Neutrophil (primary cell): ENCODE results near the gene MOGAT1.

Experiments used
- H3K27ac ChIP-seq: fragments of 200-600 bp; sonication (generic); 2 replicates; pipeline ENCODE4 v1.5.1; 2016; ENCODE audit warnings: mild to moderate bottlenecking, moderate library complexity
- H3K27me3 ChIP-seq: fragments of 200-600 bp; sonication (generic); 2 replicates; pipeline ENCODE4 v1.6.0; 2016; ENCODE audit warnings: mild to moderate bottlenecking
- H3K36me3 ChIP-seq: fragments of 200-600 bp; sonication (generic); 2 replicates; pipeline ENCODE4 v1.5.1; 2017
- H3K4me1 ChIP-seq, 2 experiments: fragments of 200-600 bp in 1 of 2; sonication (generic) in 1 of 2; 1 replicate in 1 of 2; 2 replicates in 1 of 2; pipeline versions ENCODE4 v1.5.1 to v1.6.1; 2013 to 2016; ENCODE audit warnings: low read depth in 1 of 2, low read length in 1 of 2, mild to moderate bottlenecking in 1 of 2, moderate library complexity in 1 of 2; ENCODE audit not compliant: control insufficient read depth in 1 of 2, insufficient read depth in 1 of 2
- H3K4me3 ChIP-seq, 2 experiments: fragments of 200-600 bp in 1 of 2; sonication (generic) in 1 of 2; 1 replicate in 1 of 2; 2 replicates in 1 of 2; pipeline ENCODE4 v1.5.1; 2013 to 2016; ENCODE audit warnings: low read depth in 1 of 2, low read length in 1 of 2, mild to moderate bottlenecking in 1 of 2, moderate library complexity in 1 of 2
- H3K9me3 ChIP-seq: fragments of 200-600 bp; sonication (generic); 2 replicates; pipeline ENCODE4 v1.5.1; 2016
- TF ChIP-seq, protein P1 (sequence below): fragments of 200-600 bp; sonication (generic); IDR thresholded peaks from 2 replicates; pipeline ENCODE4 v1.5.1; 2016; ENCODE audit warnings: antibody characterized with exemption

Gene MOGAT1

DNA sequence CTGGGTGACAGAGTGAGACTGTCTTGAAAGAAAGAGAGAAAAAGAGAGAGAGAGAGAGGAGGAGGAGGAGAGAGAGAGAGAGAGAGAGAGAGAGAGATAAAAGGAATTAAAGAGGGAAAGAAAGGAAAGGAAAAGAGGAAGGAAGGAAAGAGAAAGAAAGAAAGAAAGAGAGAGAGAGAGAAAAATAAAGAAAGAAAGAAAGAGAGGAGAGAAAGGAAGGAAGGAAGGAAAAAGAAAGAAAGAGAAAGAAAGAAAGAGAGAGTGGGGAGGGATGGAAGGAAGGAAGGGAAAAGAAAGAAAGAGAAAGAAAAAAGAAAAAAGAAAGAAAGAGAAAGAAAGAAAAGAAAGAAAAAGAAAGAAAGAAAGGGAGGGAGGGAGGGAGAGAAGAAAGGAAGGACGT, 29.8 kb downstream of the MOGAT1 start:
- no peaks in the 10 kb centered on the region for H3K9me3 ChIP-seq
- H3K27me3 ChIP-seq = peaks cover 34% of the 10 kb centered on the region
- TF ChIP-seq, protein P1, sequence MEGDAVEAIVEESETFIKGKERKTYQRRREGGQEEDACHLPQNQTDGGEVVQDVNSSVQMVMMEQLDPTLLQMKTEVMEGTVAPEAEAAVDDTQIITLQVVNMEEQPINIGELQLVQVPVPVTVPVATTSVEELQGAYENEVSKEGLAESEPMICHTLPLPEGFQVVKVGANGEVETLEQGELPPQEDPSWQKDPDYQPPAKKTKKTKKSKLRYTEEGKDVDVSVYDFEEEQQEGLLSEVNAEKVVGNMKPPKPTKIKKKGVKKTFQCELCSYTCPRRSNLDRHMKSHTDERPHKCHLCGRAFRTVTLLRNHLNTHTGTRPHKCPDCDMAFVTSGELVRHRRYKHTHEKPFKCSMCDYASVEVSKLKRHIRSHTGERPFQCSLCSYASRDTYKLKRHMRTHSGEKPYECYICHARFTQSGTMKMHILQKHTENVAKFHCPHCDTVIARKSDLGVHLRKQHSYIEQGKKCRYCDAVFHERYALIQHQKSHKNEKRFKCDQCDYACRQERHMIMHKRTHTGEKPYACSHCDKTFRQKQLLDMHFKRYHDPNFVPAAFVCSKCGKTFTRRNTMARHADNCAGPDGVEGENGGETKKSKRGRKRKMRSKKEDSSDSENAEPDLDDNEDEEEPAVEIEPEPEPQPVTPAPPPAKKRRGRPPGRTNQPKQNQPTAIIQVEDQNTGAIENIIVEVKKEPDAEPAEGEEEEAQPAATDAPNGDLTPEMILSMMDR = no peak
- no peak overlapping the region for H3K27ac ChIP-seq
- H3K36me3 ChIP-seq = no peaks in the 10 kb centered on the region
- H3K4me1 ChIP-seq = no peaks in the 10 kb centered on the region
- no peak overlapping the region for H3K4me3 ChIP-seq

- Histone ChIP-seq H3K27me3 (peaks cover 34% of the 10 kb centered on the region), H3K4me3 (no peak overlapping the region), H3K4me1 (no peaks in the 10 kb centered on the region), H3K9me3 (no peaks in the 10 kb centered on the region), H3K36me3 (no peaks in the 10 kb centered on the region), H3K27ac (no peak overlapping the region)
- TF ChIP-seq, protein P1 = no peak
Measured at GRCh38 chr2:222701721-222702131, 30.3 kb downstream of the MOGAT1 start.

DNA sequence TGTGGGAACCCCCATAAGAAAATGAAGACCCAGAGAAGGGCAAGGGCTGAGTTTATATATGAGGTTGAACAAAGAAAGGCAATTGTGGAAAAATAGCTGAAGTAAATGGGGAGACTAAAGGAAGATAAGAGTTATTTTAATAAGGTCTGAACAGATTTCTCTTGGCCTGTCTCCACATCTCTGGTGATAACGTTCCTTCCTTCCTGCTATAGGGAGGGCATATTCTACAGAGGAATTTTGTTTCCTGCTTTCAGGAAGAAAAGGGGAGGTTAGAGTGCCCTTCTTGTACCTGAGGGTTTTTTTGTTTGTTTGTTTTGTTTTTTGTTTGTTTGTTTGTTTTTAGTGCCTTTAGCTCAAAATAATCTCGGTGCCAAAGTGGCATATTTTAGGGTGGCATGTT, 31.6 kb downstream of the MOGAT1 start:
- H3K4me3 ChIP-seq = no peak overlapping the region
- H3K27ac ChIP-seq = no peak overlapping the region
- H3K9me3 ChIP-seq = no peaks in the 10 kb centered on the region
- peaks cover 31% of the 10 kb centered on the region for H3K27me3 ChIP-seq
- TF ChIP-seq, protein P1 = no peak
- no peaks in the 10 kb centered on the region for H3K36me3 ChIP-seq
- peaks cover 6 to 8% of the 10 kb centered on the region in 2 experiments for H3K4me1 ChIP-seq

DNA sequence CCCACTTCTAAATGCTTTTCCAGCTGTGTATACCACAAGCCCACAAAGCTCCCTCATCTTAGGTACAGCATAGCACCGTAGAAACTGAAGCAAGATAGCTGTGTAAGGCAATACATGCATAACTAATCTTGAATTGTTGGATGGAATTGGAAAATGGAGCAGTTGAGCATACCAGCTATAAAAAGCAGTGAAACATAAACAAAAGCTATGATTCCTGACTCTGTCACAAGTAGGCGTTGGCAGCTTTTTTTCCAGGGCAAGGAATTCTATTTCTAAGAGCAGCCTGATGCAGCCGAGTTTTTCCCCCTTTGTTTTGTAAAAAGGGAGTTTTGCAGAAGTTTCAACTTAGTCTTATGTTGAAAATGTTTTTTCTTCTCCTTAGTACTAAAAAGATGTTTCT, 32.4 kb downstream of the MOGAT1 start:
- H3K9me3 ChIP-seq = no peaks in the 10 kb centered on the region
- TF ChIP-seq, protein P1 = no peak
- H3K4me1 ChIP-seq = peaks cover 12 to 14% of the 10 kb centered on the region in 2 experiments
- H3K27ac ChIP-seq = no peak overlapping the region
- no peaks in the 10 kb centered on the region for H3K36me3 ChIP-seq
- H3K4me3 ChIP-seq = no peak overlapping the region
- H3K27me3 ChIP-seq = peaks cover 32% of the 10 kb centered on the region

DNA sequence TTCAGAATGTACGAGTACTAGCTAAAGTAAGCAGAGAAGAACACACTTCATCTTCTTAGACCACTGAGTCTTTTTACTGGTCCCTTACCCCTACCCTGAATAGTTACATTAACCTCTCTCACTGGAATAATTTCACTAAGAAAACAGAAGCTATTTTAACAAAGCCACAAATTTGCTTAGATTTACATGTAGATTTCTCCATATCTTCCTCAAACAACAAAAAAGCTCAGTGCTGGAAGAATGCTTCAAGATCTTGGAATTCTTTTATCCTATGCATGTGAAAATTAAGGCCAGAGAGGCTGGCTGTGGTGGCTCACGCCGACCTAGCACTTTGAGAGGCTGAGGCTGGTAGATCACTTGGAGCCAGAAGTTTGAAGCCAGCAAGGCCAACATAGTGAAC, 35.2 kb downstream of the MOGAT1 start:
- Histone ChIP-seq H3K36me3 (no peaks in the 10 kb centered on the region), H3K4me3 (no peak overlapping the region), H3K4me1 (peaks cover 18 to 22% of the 10 kb centered on the region in 2 experiments), H3K9me3 (no peaks in the 10 kb centered on the region), H3K27me3 (peaks cover 41% of the 10 kb centered on the region), H3K27ac (no peak overlapping the region)
- TF ChIP-seq, protein P1 = no peak

DNA sequence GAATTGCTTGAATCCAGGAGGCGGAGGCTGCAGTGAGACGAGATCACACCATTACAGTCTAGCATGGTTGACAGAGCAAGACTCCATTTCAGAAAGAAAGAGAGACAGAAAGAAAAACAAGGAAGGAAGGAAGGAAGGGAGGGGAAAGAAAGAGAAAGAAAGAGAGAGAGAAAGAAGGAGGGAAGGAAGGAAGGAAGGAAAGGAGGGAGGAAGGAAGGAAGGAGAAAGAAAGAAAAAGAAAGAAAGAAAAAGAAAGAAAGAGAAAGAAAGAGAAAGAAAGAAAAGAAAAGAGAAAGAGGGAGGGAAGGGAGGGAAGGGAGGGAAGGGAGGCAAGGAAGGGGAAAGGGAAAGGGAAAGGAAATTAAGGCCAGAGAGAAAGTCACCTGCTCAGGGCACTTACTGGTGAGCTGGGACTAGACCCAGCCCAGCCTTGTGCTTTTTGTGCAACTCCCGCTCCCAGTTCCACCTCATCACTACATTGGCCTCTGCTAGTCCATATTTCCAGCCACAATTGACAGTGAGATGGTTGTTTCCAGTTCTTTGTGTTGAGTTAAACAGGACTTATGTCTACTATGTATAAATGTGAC, 35.7 kb downstream of the MOGAT1 start:
- Histone ChIP-seq H3K36me3 (no peaks in the 10 kb centered on the region), H3K27ac (no peak overlapping the region), H3K27me3 (peaks cover 40% of the 10 kb centered on the region), H3K4me1 (peaks cover 18 to 22% of the 10 kb centered on the region in 2 experiments), H3K9me3 (no peaks in the 10 kb centered on the region), H3K4me3 (no peak overlapping the region)
- TF ChIP-seq, protein P1 = no peak
